ENCODE data around the gene HIC1.
"Not testable (repeated sequence)": the region's sequence is repeated elsewhere in the genome, so short reads cannot be mapped to it uniquely, and the experiment has no call there.

HIC1 gene, protein sequence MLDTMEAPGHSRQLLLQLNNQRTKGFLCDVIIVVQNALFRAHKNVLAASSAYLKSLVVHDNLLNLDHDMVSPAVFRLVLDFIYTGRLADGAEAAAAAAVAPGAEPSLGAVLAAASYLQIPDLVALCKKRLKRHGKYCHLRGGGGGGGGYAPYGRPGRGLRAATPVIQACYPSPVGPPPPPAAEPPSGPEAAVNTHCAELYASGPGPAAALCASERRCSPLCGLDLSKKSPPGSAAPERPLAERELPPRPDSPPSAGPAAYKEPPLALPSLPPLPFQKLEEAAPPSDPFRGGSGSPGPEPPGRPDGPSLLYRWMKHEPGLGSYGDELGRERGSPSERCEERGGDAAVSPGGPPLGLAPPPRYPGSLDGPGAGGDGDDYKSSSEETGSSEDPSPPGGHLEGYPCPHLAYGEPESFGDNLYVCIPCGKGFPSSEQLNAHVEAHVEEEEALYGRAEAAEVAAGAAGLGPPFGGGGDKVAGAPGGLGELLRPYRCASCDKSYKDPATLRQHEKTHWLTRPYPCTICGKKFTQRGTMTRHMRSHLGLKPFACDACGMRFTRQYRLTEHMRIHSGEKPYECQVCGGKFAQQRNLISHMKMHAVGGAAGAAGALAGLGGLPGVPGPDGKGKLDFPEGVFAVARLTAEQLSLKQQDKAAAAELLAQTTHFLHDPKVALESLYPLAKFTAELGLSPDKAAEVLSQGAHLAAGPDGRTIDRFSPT

DNA sequence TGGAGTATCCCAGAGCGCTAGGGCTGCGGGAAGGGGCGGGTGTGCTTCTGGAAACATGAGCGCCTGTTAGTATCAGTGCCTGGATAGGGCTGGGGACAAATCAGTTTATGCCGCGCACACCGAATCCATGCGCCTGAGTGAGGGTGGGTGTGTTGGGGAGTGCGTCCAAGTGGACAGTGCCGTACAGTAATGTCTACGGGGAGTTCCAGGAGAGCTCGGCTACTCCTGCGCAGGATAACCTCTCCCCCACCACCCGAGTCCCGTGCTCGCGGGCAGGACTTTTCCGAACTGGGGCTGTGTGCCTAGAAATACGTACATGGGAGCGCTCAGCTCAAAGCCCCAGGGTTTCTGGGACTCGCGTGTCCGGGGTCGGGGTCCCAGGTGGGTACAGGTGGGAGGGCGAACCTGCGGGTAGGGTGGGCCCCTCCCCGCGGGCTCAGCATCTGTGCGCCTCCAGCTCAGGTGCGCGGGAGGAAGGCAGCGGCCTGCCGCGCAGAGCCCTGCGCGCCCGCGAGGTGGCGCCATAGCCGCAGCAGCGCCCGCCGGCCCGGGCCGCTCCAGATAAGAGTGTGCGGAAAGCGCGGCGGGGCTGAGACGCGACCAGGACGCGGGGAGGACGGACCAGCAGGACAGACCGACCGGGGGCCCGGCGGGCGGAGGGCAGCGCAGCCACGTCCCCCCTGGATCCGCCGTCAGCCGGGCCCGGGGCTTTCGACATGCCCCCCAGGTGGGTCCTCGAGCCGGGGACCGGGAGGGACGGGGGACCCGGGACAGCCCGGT lies at the start of gene HIC1:
Gene HIC1, plus strand, starts transcription at position 592 of the 780 bp plus-strand sequence. CDS start 1,588 bp downstream, outside the sequence.
- no peak for DNase-seq (ENCODE audit: low read depth)

DNA sequence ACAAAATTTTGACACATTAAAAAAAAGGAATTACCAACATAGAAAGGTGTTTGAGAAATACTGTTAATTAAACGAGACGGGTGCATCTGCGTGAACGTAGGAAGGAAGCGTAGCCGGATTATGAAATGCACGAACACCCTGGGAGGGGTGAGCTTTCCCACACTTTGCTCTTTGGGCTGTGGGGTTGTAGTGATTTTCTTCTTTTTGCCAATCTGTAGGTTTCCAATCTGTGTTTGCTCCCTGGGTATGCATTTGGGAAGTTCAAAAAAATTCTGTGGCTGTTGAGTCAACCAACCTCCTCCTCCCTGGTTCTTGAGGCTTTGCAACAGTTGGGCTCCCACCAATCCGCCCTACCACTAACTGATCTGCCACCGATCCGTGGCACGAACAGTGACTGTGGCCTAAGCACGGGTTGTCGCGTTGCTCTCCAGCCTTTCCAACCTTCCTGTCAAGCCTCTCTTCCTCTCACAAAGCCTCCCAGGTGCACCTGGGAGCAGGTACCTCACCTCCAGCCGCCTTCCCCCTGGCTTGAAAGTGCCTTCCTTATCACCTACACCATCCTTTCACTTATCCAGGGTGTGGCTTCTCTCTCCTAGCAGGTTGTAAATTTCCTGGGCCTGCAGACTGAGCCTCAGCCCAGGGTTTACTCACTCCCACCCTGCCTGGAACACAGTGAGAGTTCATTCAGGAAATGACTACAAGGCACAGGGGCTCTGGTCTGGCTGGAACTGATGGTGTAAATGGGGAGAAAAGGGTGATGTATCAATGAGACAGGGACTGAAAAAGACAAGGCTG lies 46.4 kb upstream of the HIC1 start:
- DNase-seq (ENCODE audit: low read depth) = no peak

DNA sequence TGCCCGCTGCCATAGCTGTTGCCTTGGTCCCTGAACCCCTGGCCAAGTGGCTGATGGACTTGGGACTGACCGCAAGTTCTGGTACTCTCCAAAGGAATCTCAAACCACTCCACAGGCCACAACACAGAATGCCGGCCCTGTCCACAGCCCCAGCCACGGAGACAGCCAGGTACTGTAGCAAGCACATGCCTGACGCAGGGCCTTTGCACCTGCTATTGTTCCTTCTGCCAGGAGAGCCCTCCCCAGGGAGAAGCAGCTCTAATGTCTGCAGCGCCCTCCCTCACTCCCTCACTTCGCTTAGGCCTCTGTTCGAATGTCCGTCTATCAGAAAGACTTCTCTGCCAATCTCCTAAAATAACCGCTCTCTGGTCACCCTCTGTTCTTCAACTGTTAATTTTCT lies 45.2 kb upstream of the HIC1 start:
- no peak for DNase-seq (ENCODE audit: low read depth)

DNA sequence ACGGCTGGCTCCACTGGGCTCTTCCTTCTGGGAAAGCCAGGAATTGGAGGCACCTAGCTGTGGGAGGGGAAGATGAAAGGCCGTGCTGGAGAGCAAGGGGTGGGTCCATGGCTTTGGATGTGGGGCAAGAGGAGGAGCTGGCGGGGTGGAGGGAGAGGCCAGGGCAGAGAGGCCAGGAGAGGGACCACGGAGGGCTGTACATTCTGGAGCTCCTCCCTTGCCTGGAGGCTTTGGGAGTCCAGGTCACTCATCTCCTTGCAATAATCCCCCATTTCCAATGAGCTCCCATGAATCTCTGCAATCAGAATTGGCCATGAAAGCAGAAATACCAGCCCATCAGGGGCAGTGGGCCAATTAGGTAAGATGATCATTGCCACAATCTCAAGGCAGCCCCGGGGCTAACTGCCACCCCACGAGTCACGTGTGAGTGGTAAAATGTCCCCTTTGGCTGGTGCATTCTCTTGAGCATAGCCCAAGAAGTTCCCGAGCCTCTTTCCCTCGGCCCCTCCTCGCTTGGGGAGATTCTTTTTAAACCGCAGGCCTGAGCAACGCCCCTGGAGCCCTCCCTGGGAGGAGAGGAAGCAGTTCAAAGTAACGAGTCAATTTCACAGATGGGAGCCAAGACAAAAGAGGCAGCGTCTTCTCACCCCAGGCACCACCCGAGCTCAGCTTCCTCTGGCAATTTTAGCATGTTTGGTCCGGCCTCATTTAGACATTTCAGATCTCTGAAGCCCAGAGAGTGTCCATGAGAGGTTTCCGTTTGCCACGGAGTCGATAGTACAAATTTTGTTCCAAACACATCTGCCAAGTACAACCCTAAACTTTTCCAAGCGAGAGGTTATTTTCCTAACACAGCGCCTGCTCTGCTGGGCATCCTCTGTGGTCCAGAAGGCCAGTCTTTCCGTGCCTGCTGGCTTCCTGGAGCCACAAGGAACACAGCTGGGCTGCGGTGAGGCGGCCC lies 43.2 kb upstream of the HIC1 start:
- DNase-seq (ENCODE audit: low read depth) = no peak

DNA sequence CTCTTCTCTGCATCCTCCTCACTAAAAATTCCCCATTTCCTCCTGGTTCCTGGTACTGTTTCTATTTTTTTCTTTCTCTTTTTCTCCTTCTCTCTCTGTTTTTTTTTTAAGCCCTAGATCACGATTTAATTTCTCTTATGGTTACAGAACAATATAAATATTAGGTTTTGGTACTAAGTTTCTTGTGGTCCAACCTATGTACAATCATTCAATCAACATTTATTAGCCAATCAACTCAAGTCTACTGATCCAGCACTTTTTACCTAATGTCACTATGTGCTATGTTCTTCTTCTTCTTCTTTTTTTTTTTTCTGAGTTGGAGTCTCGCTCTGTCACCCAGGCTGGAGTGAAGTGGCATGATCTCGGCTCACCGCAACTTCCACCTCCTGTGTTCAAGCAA lies 42.4 kb upstream of the HIC1 start:
- no peak for DNase-seq (ENCODE audit: low read depth)

DNA sequence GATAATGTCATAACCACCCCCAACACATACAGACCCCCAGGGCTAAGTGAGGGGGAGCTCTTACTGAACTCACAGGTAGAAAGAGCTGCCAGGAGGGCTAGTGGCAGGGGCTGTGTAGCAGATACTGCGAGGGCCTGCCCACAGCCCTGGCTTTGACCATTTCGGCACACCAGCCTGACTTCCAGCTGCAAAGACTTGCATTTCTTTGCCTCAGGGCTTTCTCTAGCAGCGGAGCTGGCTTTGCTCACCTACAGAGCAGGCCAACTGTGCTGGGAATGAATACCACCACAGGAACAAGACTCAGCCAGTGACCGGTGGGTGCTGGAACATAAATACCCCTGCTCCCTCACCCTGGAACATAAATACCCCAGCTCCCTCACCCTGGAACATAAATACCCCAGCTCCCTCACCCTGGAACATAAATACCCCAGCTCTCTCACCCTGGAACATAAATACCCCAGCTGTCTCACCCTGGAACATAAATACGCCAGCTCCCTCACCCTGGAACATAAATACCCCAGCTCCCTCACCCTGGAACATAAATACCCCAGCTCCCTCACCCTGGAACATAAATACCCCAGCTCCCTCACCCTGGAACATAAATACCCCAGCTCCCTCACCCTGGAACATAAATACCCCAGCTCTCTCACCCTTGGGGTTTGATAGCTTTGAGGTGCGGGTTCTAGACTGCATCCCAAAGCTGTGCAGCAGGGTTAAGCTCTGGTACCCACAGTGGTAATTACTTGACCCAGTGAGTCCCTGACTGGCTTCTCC lies 41.5 kb upstream of the HIC1 start:
- DNase-seq (ENCODE audit: low read depth) = not testable (repeated sequence)

DNA sequence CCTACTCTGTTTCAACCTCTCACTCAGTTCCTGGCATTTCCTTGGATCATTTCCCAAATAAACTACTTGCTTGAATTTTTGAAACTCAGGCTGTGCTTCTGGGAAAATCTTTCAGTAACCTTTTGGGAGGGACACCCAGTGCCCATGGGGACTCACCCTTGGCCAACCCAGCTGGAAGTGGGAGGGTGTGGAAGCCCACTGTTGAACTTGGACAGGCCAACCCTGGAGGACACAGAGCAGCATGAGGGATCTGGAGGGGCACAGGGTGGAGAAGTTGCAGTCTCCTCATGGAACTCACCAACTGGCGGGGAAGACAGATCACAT lies 40.9 kb upstream of the HIC1 start:
- DNase-seq (ENCODE audit: low read depth) = no peak

DNA sequence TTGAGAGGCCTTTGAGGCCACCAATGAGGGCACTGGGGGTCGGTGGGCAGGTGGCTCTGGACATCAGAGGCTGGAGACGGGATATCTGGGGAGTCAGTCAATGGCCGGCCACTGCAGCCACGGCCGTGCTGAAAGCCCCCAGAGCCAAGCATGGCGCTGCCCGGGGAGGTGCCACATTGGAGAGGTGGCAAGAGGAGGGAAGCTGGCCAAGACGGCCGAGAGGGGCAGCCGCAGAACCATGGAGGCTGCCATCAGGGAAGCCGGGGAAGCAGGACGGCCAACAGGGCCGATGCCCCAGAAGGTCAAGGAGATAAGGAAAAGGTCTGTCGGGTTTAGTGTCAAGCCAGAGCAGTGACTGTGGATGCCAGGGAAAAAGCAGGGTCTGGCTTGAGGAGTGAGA lies 39.6 kb upstream of the HIC1 start:
- DNase-seq (ENCODE audit: low read depth) = no peak

DNA sequence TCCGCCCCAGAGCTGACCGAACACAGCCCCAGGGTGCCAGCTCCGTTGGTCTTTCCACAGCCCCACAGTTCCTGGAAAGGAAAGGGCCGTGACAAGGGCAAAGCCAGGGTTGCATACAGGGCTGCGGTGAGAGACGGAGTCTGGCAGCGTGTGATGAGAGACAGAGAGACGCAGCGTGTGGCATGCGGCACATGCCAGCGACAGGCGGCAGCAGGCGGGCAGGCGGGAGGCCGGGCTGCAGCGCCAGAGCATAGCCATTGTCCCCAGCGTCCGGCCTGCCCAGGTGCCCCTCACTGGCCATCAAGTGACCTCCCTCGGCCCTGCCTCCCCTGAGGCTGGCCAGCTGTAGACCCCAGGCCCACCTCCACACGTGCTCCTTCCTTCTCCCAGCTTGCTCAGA lies 38.4 kb upstream of the HIC1 start:
- no peak for DNase-seq (ENCODE audit: low read depth)

DNA sequence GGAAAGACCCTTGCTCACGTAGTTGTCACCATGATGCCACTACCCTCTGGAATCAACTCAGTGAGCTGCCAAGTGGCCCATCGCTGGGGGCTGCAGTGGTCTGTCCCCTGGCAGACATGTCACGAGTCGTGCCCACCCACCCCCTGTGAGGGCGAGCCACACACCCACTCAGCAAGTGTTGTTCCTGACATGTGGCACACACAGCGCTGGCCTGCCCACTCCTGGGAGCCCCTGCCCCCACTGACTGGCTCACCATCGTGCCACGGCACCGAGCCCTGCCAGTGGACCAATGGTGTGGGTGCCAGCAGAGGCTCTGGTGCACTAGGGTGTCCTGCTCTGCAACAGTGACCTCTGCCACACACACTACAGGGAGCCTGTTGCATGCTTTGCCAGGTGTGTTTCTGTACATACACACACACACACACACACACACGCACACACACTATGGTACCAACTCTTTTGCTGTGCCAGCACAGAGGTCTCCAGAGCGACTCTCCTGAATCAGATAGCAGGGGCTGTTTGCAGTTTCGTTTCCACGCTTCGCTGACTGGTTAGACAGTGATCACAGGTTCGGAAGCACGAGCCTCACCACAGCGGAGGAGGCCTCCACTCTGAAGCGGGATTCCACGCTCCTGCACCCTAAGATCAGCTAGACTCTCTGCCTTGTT lies 37.5 kb upstream of the HIC1 start:
- no peak for DNase-seq (ENCODE audit: low read depth)

DNA sequence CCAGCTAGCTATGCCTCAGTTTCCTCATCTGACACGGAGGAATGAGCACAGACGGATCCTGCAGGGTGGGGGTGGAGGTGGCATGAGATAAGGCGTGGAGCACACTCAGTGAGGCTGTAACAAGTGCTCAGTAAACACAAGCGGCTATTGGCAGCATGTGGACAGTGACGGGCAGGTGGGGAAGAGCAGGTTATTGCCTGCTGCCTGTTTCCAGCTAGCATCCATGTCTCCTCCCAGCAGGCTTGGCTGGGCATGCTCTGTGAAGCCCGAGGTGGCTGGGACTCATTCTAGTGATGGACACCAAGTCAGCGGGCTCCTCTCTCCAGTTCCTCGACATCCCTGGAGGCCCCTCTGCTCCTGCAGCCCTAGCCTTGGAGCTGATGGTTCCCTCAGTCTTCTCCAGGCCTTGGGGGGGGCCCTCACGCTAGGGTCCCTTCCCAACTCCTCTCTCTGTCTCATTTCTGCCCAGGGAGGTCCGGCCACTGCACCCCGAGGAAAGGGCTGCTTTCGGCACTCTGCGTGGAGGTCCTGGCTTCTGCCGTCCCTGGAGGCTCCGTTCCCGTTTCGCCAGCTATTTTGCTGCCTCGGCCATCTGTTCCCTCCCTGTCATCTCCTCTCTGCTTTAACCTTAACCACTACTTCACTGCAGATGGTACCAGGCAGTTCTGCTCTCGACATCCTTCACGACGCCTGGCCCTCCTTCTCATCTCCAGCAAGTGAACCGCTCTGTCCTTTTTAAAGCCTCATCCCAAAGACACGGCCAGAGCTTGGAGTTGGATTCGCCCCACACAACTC lies 36.0 kb upstream of the HIC1 start:
- no peak for DNase-seq (ENCODE audit: low read depth)

DNA sequence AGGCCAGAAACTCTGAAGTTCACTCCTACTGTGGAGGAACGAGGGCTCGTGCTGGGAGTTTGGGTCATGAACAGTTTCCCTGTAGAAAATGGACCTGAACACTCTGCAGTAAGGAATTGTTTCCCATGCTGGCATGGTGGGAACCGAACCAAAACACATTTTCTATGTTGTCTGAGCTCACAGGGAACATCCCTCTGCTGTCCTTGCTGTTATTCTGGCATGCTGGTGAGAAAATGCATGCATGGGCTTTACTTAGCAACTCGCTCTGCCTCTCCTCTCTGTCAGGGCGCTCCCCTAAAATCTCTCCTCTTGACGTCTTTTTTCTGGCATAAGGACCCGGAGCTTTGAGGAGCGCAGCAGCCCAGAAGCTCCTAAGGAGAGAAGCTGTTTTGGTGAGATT lies 35.2 kb upstream of the HIC1 start:
- no peak for DNase-seq (ENCODE audit: low read depth)

DNA sequence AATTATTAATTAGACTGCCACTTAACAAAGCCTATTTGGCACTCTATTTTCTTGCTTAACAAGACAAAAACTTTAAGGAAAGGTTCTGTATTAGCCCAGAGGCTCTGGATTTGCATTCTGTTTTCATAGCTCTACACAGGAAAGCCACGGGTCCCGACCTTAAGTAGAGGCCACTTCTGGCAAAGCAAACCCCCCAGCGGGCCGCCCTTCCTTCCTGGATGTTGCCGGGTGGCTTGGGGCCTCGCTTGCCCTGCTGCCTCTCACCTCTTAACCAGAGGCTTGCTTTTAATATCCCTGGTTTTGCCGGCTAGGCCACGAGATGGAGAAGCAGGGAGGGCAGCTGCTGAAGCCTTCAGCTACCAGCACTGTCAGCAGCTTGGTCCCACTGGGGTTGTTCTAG lies 34.2 kb upstream of the HIC1 start:
- DNase-seq (ENCODE audit: low read depth) = no peak

DNA sequence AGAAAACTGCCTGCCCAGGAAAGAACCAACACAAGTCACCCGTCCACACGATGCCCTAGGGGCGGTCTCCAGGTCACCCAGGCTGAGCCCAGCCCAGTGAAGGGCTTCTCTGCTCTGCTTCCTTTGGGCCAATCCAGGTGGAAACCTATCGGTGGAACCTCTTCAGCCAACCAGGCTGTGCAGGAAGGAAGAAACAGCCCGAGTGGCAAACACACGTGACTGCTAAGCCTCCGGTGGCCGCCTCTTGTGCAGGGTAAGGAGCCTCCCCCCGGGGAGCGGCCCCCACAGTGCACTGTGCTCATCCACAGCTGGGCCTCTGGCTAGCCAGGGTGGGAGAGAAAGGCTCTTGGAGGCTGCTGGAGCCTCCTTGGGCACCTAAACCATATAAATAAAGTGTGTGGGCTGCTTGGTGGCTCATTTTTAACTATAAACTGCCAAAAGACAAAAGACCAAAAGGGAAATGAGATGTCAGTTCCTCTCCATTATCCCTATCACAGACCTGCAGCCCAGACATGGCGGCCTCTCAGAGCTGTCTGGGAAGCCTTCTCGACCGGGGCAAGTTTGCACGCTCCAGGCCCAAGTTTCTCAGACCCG lies 32.2 kb upstream of the HIC1 start:
- DNase-seq (ENCODE audit: low read depth) = no peak

DNA sequence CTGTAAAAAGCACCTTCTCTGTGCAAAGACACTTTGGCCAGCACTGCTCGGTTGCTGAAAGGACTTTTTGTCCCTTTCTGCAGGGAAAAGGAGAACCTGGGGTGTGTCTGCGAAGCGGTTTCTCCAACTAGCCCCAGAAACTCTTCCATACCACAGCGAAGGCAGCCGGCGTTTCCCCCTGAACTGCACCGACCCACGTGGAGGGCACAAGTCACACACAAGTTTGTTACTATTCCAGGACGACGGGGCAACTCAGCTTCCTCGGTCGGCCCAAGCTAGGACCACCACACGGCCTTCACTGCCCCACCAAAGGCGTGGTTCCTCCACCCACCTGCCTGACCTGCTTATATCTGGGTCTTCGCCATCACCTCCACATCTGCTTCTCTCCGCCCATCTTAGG lies 31.6 kb upstream of the HIC1 start:
- DNase-seq (ENCODE audit: low read depth) = no peak

DNA sequence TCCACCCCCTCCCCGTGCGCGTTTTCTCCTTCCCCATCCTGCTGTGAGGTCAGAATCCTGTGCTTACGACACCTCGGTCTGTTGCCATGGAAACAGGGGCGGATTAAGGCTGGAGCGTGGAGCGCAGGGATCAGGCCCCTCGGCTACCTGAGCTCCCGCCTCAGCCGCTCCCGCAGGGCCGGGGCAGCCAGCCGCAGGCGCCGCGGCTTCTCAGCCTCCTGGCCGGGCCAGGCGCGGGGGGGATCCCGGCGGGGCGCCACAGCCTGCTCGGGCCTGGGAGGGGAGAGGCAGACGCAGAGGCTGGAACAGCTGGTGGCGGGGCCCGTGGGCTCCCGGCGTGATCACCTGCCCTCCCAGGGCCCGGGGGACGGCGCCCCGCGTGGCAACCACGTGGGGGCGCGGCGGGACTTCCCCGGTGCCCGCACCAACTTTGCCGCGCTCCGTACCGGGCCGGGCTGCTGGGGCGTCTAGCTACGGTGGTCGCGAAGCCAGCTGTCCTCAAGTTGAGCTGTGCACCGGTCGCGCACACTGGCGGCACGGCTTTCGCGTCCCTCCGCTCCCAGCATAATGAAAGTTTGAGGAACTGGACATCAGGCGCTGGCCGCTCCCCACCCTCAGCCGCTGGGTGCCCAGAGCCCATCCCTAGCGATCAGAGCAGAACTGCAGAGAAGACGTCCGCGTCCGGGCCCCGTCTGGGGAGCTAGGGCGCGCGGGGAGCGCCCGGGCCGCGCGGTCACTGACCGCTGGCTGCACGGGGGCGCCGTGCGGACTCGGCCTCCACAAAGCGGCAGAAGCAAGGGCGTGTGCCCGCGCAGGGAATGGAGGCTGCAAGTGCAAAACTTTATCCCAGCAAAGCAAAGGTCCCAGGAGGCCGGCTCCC lies 31.0 kb upstream of the HIC1 start:
- DNase-seq (ENCODE audit: low read depth) = no peak

DNA sequence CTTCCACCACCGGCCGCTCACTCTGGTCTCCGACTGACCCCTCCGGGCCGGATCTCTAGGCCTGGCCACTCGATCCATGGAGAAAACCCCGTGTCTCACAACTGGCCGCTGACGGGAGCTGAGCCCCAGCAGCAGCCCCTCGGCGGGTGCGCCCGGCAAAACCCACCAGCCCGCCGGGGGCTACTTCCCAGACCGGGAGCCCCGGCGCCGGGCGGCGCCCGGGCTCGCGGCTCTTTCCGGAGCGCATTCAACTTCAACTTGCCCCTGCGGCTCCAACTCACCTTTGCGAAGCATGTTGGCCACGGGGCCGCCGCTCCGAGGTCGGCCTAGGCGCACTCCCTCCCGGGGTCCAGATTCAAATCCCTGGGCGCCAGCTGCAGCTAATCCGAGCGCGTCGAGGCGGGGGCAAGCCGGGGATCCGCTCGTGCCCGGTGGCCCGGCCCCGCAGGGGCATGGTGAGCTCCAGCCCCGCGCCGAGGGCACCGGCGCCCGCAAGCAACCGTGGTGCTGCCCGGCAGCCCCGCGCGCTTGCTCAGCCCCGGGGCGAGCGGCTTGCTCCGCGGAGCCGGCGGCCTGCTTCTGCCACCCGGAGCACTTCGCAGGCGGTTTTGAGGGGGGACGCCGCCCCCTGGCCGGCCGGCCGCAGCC lies 30.2 kb upstream of the HIC1 start:
- no peak for DNase-seq (ENCODE audit: low read depth)

All from HS-5 (cell line).